SK-MEL-5 (cell line): Measurements from ENCODE around the gene IGFL4. TPM values are rescaled to one million over a fixed set of nuclear protein-coding genes. Genes with fewer than 3 reads are reported as not detected.
A peak's percentile ranks its signal among the peaks of the same experiment; 100 is the strongest.

Source experiments
- DNase-seq: peaks from one replicate; pipeline ENCODE4 v3.0.0-alpha.2; 2016; ENCODE audit warnings: low read depth, low spot score
- in situ Hi-C: cut with HindIII; loops from 2 replicates; pipeline ENCODE4 v1.10.0; 2016; ENCODE audit warnings: low sequenced_read_pairs, high pct_unique_total_duplicates, low pct_unique_long_range_greater_than_20kb
- total RNA-seq: library from RNA; depleted of rRNA; stranded (reverse); fragments of >200 nt; shearing (Covaris generic); gene quantifications from 2 replicates; pipeline ENCODE4 v1.2.3, GENCODE V29; 2014

The IGFL4 gene
- total RNA-seq, 1 experiment from 2014 or later: 0.50 TPM

GRCh38 chr19:46031781-46032596 lies 8.8 kb downstream of the IGFL4 start:
- in situ Hi-C loops: no loop called here
- no peak for DNase-seq

GRCh38 chr19:46030812-46031550 lies 9.8 kb downstream of the IGFL4 start:
- no peak for DNase-seq
- in situ Hi-C loops: no loop called here

- in situ Hi-C loops: no loop called here
- DNase-seq: no peak
Measured at GRCh38 chr19:46025835-46026234, 15.0 kb downstream of the IGFL4 start.

- in situ Hi-C loops: no loop called here
- DNase-seq: no peak
Measured at GRCh38 chr19:46023311-46023779, 17.5 kb downstream of the IGFL4 start.

GRCh38 chr19:46022431-46023310 lies 18.1 kb downstream of the IGFL4 start, which contains the start of gene PGLYRP1:
Gene PGLYRP1 (minus strand): TSS chr19:46023053. CDS start chr19:46023021, 32 bp downstream.
- in situ Hi-C loops: no loop called here
- no peak for DNase-seq

GRCh38 chr19:46022061-46022430 lies 18.8 kb downstream of the IGFL4 start:
- in situ Hi-C loops: no loop called here
- no peak for DNase-seq

GRCh38 chr19:46021531-46022041 lies 19.2 kb downstream of the IGFL4 start:
- in situ Hi-C loops: no loop called here
- DNase-seq: no peak

GRCh38 chr19:46020819-46021125 lies 20.0 kb downstream of the IGFL4 start:
- in situ Hi-C loops: no loop called here
- DNase-seq: no peak

GRCh38 chr19:46019270-46019669 lies 21.5 kb downstream of the IGFL4 start:
- DNase-seq: no peak
- in situ Hi-C loops: no loop called here

GRCh38 chr19:46018729-46019251 lies 22.0 kb downstream of the IGFL4 start:
- DNase-seq: no peak
- in situ Hi-C loops: no loop called here

- in situ Hi-C loops: no loop called here
- no peak for DNase-seq
Measured at GRCh38 chr19:46017874-46018675, 22.7 kb downstream of the IGFL4 start.

- in situ Hi-C loops: no loop called here
Measured at GRCh38 chr19:46017095-46017429, 23.7 kb downstream of the IGFL4 start.

GRCh38 chr19:46016426-46017094 lies 24.2 kb downstream of the IGFL4 start:
- peak; percentile 75 for DNase-seq
- in situ Hi-C loops: no loop called here

More at GRCh38 chr19:46017095-46017429, 23.7 kb downstream of the IGFL4 start:
- no peak for DNase-seq

GRCh38 chr19:46015687-46016425 lies 24.9 kb downstream of the IGFL4 start:
- DNase-seq: no peak
- in situ Hi-C loops: no loop called here

GRCh38 chr19:46014941-46015686 lies 25.7 kb downstream of the IGFL4 start:
- in situ Hi-C loops: no loop called here
- DNase-seq: no peak
